Activated CD8-positive, alpha-beta T cell treated with anti-CD3 and anti-CD28 coated beads for 36 hours (primary cell): ENCODE data around the gene RPH3AL. TPM values are rescaled to one million over a fixed set of nuclear protein-coding genes. Genes with fewer than 3 reads are reported as not detected.
"Not testable (repeated sequence)": the region's sequence is repeated elsewhere in the genome, so short reads cannot be mapped to it uniquely, and the experiment has no call there.

Experiments used
- ATAC-seq: fragments of 200-7000 bp; cut with Tn5 transposase; one replicate; pipeline ENCODE4 v1.10.0; 2021; ENCODE audit warnings: mild to moderate bottlenecking, moderate library complexity
- CTCF ChIA-PET: fragments of 350-600 bp; sonication (Branson Sonifier 250); formaldehyde crosslinking; loops from one replicate; lab custom pipeline; 2021; ENCODE audit warnings: antibody characterized with exemption; lab: Charles Lee
- POLR2A ChIA-PET: fragments of 350-600 bp; sonication (Branson Sonifier 250); formaldehyde crosslinking; loops from one replicate; lab custom pipeline; 2021; ENCODE audit warnings: antibody characterized with exemption; lab: Charles Lee
- DNase-seq: peaks from one replicate; pipeline ENCODE4 v3.0.0-alpha.2; 2020
- H3K27ac Mint-ChIP-seq: one replicate; pipeline ENCODE4 v1.8.0; 2021; ENCODE audit warnings: mild to moderate bottlenecking, mixed read lengths
- H3K27me3 Mint-ChIP-seq: one replicate; pipeline ENCODE4 v1.8.0; 2021; ENCODE audit warnings: mixed read lengths
- H3K36me3 Mint-ChIP-seq: one replicate; pipeline ENCODE4 v1.8.0; 2021; ENCODE audit warnings: low read depth, mixed read lengths
- H3K4me1 Mint-ChIP-seq: one replicate; pipeline ENCODE4 v1.8.0; 2021; ENCODE audit warnings: low read depth, mixed read lengths
- H3K4me3 Mint-ChIP-seq: one replicate; pipeline ENCODE4 v1.8.0; 2021; ENCODE audit warnings: mild to moderate bottlenecking, moderate library complexity, mixed read lengths
- H3K9me3 Mint-ChIP-seq: one replicate; pipeline ENCODE4 v1.8.0; 2021; ENCODE audit warnings: mixed read lengths
- intact Hi-C: fragments of 100-400 bp; cut with micrococcal nuclease; formaldehyde crosslinking; loops from one replicate; pipeline ENCODE4 v1.10.0; 2022
- total RNA-seq, 2 experiments: library from RNA; stranded (reverse); gene quantifications; one replicate each; pipeline ENCODE4 v1.2.3, GENCODE V29; 2021
- TF ChIP-seq, protein P1 (sequence below): fragments of 200-600 bp; IDR thresholded peaks from one replicate; pipeline ENCODE4 v1.8.0; 2022; ENCODE audit warnings: antibody characterized with exemption, mild to moderate bottlenecking

The RPH3AL gene
- total RNA-seq, 2 experiments from 2014 or later = 0.72 to 1.1 TPM

DNA sequence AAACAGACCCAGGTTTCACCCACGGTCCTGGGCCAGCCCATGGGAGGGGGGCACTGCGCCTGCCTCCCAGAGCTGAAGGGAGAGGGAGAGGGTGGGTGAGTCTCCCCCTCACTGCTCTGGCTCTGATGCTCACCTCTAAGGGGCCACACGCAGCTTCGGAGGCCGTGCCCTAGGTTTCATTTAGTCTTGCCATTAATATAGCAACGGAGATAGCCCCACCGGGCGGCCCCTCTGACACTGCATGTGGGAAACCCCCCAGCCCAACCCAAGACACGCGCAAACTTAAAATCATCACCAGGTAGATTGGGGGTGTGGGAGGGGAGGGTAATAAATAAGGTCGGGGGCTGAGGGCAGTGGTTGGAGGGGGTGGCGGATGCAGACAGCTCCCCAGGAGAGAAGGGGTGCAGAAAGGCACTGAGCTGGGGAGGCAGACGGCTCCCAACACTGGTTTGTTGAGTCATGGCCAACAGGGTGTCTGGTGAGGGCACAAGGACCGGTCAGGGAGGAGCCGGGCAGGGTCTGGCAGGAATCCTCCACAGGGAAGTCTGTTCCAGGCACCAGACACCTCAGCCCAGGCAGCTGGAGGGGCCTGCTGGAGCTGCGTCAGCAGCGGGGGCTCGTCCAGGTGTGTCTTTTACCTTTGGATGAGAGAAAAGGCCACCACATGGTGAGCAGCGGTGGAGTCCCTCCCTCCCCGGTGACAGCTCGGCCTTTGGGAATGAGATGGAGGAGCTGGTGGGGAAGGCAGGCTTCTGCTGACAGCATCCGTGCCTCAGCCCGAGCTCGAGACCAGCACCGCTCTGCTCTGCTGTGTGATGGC is 139.1 kb downstream of the RPH3AL start:
- CTCF ChIA-PET = no interaction called here
- Mint-ChIP-seq H3K4me1 (no peaks in the 10 kb centered on the region), H3K36me3 (no peaks in the 10 kb centered on the region), H3K27ac (no peak overlapping the region), H3K9me3 (no peaks in the 10 kb centered on the region), H3K27me3 (no peaks in the 10 kb centered on the region), H3K4me3 (no peak overlapping the region)
- POLR2A ChIA-PET = no interaction called here
- DNase-seq = no peak
- ATAC-seq = no peak
- TF ChIP-seq, protein P1, sequence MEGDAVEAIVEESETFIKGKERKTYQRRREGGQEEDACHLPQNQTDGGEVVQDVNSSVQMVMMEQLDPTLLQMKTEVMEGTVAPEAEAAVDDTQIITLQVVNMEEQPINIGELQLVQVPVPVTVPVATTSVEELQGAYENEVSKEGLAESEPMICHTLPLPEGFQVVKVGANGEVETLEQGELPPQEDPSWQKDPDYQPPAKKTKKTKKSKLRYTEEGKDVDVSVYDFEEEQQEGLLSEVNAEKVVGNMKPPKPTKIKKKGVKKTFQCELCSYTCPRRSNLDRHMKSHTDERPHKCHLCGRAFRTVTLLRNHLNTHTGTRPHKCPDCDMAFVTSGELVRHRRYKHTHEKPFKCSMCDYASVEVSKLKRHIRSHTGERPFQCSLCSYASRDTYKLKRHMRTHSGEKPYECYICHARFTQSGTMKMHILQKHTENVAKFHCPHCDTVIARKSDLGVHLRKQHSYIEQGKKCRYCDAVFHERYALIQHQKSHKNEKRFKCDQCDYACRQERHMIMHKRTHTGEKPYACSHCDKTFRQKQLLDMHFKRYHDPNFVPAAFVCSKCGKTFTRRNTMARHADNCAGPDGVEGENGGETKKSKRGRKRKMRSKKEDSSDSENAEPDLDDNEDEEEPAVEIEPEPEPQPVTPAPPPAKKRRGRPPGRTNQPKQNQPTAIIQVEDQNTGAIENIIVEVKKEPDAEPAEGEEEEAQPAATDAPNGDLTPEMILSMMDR = no peak
- intact Hi-C loops = no loop called here

DNA sequence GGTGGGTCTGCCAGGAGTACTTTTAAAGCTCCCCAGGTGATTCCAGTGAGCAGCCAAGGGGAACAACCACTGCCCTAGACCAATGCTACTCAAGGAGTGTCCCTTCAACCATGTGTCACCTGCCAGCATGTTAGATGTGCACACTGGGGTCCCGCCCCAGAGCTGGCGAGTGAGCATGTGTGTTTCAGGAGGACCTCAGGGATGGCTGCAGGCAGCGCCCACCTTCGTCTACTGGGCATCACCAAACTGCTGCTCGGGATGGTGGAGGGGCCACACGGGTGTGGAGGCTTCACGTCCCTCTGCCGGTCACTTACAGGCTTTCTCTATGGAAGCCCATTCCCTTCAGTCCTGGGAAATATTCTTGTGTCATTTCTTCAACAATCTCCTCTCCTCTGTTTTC is 142.2 kb downstream of the RPH3AL start:
- TF ChIP-seq, protein P1 = no peak
- ATAC-seq (no peak), DNase-seq (no peak)
- H3K4me3 Mint-ChIP-seq = no peak overlapping the region
- CTCF ChIA-PET = no interaction called here
- H3K36me3 Mint-ChIP-seq = no peaks in the 10 kb centered on the region
- H3K27me3 Mint-ChIP-seq = no peaks in the 10 kb centered on the region
- intact Hi-C loops = no loop called here
- no peak overlapping the region for H3K27ac Mint-ChIP-seq
- peaks cover 5% of the 10 kb centered on the region for H3K9me3 Mint-ChIP-seq
- no peaks in the 10 kb centered on the region for H3K4me1 Mint-ChIP-seq
- POLR2A ChIA-PET = interaction anchor here (1.3 kb wide), 1 partner anchor 9 kb away, joined by 3 read pairs; no protein-coding TSS in a partner anchor

- ATAC-seq (no peak), DNase-seq (no peak)
- Mint-ChIP-seq H3K4me3 (no peak overlapping the region), H3K4me1 (no peaks in the 10 kb centered on the region), H3K27me3 (no peaks in the 10 kb centered on the region), H3K9me3 (peaks cover 5% of the 10 kb centered on the region), H3K27ac (no peak overlapping the region), H3K36me3 (no peaks in the 10 kb centered on the region)
- ChIA-PET POLR2A (no interaction called here), CTCF (no interaction called here)
- intact Hi-C loops = no loop called here
- TF ChIP-seq, protein P1 = no peak
Measured at GRCh38 chr17:208429-208828, 144.2 kb downstream of the RPH3AL start.

- Mint-ChIP-seq H3K9me3 (peaks cover 5% of the 10 kb centered on the region), H3K27ac (no peak overlapping the region), H3K4me3 (no peak overlapping the region), H3K36me3 (no peaks in the 10 kb centered on the region), H3K4me1 (no peaks in the 10 kb centered on the region), H3K27me3 (no peaks in the 10 kb centered on the region)
- TF ChIP-seq, protein P1 = no peak
- DNase-seq (no peak), ATAC-seq (no peak)
- intact Hi-C loops = no loop called here
- ChIA-PET CTCF (no interaction called here), POLR2A (no interaction called here)
Measured at GRCh38 chr17:207775-208174, 144.8 kb downstream of the RPH3AL start.

GRCh38 chr17:206941-207560 is 145.6 kb downstream of the RPH3AL start:
- intact Hi-C loops = no loop called here
- CTCF ChIA-PET = no interaction called here

DNA sequence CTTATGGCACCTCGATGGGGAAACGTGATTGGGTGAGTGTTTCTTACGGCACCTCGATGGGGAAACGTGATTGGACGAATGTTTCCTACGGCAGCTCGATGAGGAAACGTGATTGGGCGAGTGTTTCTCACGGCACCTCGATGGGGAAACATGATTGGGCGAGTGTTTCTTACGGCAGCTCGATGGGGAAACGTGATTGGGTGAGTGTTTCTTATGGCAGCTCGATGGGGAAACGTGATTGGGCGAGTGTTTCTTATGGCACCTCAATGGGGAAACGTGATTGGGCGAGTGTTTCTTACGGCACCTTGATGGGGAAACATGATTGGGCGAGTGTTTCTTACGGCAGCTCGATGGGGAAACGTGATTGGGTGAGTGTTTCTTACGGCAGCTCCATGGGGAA is 146.1 kb downstream of the RPH3AL start:
- CTCF ChIA-PET = interaction anchor here (0.6 kb wide), 2 partner anchors 43 to 1813 kb away, joined by 3 to 4 read pairs; no protein-coding TSS in a partner anchor
- H3K27me3 Mint-ChIP-seq, H3K4me1 Mint-ChIP-seq, H3K9me3 Mint-ChIP-seq, intact Hi-C loops, H3K4me3 Mint-ChIP-seq, POLR2A ChIA-PET, H3K36me3 Mint-ChIP-seq, H3K27ac Mint-ChIP-seq, ATAC-seq, DNase-seq: not testable (repeated sequence)

More at GRCh38 chr17:206941-207560, 145.6 kb downstream of the RPH3AL start:
- Mint-ChIP-seq H3K27ac (no peak overlapping the region), H3K9me3 (peaks cover 5% of the 10 kb centered on the region), H3K4me1 (no peaks in the 10 kb centered on the region), H3K4me3 (no peak overlapping the region), H3K27me3 (no peaks in the 10 kb centered on the region), H3K36me3 (no peaks in the 10 kb centered on the region)
- POLR2A ChIA-PET = no interaction called here
- DNase-seq (no peak), ATAC-seq (no peak)
- TF ChIP-seq, protein P1 = no peak
